Measurements from ENCODE around the gene TDRKH.
"Not testable (repeated sequence)": the region's sequence is repeated elsewhere in the genome, so short reads cannot be mapped to it uniquely, and the experiment has no call there.

Gene TDRKH

DNA sequence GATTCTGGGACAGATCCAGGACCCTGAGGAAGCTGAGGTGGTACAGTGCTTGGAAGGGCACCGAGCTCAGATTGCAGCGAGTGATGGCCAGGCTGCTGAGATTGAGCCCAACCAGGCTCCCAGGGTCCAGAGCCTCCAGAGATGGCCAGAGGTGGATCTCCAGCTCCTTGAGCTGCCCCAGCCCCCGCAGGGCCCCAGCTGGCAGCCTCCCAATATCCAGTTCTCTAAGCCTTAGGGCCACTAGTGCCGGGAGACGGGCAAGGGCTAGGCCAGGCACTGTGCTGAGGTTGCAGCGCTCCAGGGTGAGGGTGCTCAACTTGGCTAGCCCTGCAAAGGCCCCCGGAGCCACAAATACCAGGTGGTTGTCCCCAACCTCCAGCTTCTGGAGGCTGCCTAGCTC is 11.5 kb upstream of the TDRKH start:
- DNase-seq (ENCODE audit: low spot score), result no peak

DNA sequence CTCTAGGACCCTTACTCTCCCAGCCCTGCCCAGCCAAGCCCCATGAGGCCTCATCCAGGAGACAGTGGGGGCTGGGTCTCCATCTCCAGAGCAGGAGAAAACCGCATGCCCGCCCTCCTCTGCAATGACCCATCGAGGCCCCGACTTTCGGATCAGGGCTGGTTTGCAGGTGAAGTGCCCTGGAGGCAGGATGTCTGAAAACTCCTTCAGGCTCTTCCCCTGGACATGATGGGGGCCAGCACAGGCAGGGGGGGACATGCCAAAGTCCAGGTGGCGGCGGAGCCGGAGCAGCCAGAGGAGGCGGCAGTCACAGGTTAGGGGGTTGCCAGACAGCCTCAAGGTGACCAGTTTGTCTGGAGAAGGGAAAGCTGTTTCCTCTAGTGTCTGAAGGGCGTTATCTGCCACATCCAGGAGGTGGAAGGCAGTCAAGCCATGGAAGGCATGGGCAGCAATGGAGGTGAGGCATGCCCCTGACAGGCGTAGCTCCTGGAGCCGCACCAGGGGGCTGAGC is 11.1 kb upstream of the TDRKH start:
- no peak for DNase-seq (ENCODE audit: low spot score)

DNA sequence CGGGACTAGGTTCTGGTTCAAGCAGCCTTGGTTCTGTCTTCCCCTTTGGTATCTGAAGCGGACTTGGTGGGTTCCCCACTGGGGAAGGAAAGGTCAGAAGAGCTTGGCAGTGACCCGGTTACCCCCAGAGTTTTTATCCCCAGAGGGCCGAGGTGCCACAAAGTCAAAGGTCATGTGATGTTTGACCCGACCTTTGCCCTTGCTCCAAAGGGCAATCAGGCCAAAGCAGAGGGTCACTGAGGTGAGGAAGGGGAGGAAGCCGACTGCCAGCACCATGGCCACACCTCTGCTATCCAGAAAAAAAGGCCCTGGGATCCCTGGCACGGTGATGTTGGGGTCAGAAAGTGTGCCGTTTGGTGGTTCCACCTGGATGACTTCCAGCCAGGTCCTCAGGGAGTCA is 10.5 kb upstream of the TDRKH start:
- DNase-seq (ENCODE audit: low spot score), result no peak

DNA sequence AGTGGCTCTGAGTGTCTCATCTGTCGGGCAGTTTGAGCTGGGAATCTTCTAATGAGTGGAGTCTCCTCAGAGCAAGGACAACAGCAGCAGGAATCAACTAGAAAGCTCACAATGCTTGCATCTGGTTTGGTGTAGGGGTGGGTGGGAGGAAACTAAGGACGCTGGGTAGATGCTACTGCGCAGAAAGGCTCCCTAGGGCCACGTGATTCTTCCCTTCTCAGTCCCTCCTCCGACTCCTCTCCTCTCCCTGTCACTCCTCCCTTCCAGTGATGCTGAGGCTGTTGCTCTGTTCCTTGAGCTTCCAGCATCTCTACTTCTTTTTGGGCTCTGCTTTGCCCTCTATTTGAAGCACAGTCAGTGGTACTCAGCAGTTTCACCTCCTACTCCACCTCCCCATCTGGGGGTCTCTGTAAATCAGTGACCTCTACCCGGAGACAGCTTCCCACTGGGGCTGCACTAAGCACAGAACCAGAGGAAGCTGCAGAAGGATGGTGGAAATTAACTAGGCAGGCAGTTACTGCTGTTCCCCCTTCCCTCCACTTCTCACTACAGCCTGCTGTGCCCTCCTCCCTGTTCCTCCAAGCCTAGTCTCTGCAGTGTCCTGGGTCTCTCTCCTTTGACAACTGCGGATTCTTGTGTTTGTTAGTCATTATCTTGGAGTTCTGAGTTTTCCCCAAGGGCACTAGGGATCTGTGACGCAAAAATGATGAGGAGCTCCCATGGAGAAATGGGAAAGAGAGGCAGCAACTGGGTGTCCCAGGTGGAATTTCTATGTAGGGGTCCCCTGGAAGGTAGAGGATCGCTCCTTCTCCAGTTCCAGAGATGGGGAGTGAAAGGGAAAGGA is 9.1 kb upstream of the TDRKH start:
- DNase-seq (ENCODE audit: low spot score), result no peak

DNA sequence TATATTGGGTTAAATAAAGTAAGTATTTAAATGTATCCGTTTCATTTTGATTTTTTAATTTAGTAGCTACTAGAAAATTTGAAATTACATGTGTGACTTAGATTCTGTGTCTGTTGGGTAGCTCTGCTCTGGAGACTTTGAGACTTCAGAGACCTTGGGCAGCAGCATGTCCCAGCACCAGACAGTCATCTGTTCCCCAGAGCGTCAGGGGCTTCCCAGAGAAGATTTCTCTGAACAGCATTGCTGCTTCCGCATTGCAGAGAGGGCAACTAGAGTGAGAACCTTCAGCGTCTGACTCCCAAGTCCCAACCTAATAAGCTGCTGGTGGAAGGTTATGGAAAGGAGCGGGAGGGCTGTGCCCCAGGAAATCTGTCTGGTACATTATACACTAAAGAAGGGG is 8.3 kb upstream of the TDRKH start:
- no peak for DNase-seq (ENCODE audit: low spot score)

DNA sequence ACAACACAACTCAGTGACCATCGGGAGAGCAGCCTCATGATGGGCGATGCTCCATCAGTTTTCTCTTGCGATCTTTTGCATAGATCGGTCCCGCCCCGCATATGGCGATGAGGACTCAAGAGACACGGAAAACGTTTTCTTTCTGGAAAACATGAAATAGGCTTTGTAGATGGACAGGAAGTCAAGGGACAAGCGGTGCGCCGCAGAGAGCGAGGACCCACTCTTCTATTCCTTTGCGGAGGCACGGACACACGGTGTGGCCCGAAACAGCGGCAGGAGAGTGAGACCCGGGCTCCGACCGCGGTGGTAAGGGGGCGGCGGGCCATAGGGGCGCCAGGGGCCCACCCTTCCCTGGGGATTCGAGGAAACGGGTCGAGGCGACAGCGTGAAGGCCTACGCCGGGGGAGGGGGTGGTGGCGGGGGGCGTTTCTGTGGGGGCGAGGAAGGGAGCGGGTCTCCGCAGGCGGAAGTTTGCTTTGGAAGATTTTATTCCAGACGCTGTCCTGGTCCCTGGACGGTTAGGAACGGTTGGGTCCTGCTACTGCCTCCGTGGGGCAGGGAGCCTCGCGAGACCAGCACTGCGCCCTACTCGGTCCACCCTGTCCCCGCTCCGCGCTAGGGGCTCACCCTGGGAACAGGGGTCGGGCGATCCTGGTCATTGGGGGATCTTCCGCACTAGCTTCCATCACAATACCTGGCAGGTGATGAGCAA is 796 bp upstream of the TDRKH start:
- peak; percentile 43 for DNase-seq (ENCODE audit: low spot score)

DNA sequence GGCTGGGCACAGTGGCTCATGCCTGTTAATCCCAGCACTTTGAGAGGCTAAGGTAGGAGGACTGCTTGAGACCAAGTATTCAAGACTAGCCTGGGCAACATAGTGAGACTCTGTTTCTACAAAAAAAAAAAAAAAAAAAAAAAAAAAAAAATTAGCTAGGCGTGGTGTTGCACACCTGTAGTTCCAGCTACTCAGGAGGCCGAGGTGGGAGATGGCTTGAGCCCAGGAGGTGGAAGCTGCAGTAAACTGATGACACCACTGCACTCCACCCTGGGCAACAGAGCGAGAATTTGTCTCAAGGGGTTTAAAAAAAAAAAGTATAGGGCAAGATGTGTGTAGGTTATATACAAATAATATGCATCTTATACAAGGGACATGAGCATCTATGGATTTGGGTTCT is 2.6 kb downstream of the TDRKH start:
- no peak for DNase-seq (ENCODE audit: low spot score)

DNA sequence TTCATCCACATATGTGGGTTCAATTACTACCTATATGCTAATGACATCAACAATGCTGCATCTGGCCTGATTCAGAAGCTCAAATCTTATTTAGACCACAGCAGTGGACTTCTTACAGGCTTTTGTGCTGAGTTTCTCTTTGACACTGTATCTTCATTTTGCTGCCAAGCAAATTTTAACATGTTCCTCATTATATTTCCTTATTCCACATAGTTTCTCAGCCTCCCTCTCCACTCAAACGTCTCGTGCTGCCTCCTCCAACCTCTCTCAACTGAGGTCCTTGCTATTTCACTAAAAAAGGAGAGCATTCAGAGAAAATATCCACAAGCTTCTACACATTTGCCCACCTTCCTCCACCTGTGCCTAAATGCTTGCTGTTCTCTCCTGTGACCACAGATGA is 6.5 kb downstream of the TDRKH start:
- no peak for DNase-seq (ENCODE audit: low spot score)

DNA sequence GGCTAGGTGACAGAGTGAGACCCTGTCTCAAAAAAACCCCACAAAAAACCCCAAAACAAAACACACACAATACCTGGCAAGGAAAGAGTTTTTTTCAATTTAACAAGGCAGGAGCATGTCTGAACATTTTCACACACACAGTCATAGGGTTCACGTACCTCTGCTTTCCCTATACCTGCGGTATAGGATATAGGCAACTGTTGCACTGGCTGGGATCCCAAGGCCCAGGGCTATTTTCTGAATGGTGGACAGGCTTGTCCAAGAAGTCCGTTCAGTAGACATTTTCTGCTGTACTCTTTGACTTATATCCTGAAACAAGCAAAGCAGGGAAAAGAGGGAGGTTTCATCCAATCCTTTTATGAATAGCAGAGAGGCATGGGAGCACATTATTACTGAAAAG is 7.6 kb downstream of the TDRKH start:
- DNase-seq (ENCODE audit: low spot score), result no peak

DNA sequence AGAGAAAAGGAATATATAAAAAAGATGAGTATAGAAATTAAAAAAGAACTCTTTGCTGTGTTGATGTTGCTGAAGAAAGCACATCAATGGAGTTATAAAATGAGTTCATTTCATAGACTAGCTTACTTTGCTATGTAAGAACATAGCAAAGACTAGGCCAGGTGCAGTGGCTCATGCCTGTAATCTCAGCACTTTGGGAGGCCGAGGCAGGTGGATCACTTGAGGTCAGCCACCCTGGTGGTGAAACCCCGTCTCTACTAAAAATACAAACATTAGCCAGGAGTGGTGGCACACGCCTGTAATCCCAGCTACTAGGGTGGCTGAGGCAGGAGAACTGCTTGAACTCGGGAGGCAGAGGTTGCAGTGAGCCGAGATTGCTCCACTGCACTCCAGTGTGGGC is 8.3 kb downstream of the TDRKH start:
- DNase-seq (ENCODE audit: low spot score), result not testable (repeated sequence)

DNA sequence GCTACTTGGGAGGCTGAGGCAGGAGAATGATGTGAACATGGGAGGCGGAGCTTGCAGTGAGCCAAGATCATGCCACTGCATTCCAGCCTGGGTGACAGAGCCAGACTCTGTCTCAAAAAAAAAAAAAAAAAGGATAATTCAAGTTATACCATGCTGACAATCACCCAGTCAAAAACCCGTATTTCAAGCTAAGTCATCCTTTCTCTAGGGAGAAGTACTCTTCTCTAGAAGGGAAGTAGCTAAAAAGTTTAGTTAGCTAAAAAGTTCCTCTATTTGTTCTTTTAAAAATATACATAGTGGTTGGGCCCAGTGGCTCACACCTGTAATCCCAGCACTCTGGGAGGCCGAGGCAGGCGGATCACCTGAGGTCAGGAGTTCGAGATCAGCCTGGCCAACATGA is 9.6 kb downstream of the TDRKH start:
- not testable (repeated sequence) for DNase-seq (ENCODE audit: low spot score)

DNA sequence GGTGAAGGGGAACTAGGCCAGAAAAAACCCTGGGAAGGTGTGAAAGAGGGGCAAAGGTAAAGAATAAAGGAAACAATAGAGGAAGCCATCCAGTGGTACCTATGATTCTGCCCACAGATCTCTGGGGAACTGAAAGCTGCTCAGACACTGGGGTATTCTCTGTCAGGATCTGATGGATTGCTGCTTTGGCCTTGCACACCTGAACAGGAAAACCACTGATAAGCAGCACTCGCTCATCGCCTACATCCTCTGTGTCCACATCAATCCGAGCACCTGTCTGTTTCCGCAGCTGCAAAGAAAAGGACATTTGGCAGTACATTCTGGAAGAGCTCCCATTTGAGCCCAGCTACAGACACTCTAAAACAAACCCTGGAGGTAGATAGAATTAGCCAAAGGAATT is 10.4 kb downstream of the TDRKH start:
- DNase-seq (ENCODE audit: low spot score), result no peak

DNA sequence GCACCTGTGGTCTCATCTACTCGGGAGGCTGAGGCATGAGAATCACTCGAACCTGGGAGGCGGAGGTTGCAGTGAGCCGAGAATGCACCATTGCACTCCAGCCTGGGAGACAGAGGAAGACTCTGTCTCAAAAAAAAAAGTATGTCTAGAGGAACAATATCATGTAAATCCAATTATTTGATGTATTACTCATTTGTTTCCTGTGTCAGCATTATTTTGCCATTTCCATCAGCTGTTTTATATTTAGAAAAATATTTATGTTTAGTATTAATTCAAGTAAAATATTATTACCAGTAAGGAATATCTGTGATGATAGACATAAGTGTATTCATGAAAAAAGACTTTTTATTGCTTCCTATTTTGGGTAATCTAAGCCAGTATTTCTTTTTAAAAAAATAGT is 13.0 kb downstream of the TDRKH start:
- no peak for DNase-seq (ENCODE audit: low spot score)

DNA sequence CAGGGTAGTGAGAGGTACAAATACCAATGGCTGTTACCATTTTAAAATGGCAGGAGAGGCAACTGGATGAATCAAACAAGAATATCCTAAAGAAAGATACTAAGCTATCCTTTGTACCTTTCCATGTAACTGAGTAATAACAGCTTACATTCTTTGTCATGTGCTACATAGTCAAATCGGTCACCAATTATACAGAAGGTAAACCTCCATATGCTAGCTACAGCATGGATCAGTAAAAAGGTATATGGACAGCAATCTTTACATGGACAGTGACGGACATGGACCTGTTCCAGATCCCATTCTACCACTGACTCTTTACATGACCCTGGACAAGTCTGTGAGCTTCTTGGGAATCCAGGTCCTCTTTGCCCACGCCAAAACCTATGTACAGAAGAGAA is 13.6 kb downstream of the TDRKH start:
- DNase-seq (ENCODE audit: low spot score), result no peak

DNA sequence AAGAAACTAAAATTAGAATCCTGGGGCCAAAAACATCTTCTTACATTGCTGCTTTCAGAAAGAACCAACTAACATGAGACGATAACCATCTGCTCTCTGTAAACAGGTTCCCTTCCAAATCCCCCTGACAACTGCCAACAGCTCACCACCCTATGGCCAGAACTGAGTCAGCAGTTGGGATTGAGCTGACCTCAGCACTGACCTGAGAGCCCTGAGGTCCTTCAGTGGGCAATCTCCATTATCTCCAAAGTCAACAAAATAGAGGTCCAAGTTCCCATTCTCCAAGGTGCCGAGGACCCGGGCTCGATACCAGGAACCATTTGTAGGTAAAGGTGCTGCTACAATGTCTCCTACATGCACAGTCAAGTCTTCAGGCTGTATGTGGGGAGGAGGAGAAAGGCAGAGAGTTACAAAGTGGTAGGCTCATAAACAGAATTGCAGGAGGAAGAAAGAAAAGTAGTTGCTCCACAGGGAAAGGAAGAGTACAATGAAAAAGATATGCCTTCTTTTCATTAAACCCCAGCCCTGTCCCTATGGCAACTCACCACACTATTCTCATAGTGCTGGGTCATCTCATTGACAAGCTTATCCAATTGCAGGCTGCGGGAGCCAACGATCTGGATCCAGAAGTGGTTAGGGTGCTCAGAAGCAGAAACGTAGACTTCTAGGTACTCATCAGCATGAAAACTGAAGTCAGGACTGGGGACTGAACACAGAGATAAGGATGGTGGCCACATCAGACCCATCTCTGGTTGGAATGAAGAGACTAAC is 14.2 kb downstream of the TDRKH start:
- DNase-seq (ENCODE audit: low spot score), result no peak

DNA sequence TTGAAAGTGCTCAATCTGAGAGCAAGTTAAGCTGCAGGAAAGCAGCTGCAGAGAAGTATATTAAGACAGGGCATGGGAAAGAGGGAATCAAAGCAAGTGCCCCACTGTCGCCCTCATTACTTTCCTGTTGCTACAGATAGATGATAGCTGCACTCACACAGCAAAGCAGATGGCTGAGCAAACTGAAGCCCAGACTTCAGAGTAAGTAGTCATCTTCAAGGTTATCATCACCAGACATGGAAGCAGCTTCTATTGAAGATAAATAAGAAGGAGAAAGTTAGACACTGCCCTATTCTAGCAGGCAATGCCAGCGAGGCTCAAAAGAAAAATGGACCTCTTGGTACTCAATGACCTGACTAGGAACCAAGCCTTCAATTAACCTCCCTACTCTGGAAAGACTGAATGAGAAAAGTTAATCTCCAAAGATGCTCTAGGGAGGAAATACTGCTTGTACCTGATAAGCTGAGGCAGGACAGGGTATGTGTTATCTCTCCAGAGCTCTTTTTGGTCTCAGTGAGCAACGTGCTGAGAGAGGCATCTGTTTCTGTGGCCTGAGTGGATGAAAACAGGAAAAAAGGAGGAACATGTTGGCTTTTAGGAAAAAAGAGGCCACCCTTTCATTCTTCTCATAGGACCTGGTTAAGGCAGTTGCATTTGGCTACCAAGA is 15.9 kb downstream of the TDRKH start:
- DNase-seq (ENCODE audit: low spot score), result no peak

DNA sequence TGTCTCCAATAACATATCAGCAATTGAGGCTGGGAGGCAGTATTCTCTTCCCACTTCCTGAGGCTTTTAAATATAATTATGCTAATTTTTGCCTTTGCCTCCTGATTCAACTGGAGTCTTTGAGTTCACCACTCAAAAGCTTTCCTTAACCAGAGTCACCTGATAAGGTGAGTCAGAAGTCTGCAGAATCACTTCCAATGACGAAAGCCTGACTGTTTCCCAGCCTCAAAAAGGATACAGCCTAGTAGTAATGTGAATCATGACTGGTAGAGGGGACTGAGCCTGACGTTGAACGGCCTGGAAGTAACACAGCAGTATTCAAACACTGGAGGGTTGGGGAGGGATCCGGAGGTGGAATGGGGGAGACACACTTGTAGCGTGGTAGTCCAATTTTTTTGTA is 16.6 kb downstream of the TDRKH start:
- peak; percentile 26 for DNase-seq (ENCODE audit: low spot score)

DNA sequence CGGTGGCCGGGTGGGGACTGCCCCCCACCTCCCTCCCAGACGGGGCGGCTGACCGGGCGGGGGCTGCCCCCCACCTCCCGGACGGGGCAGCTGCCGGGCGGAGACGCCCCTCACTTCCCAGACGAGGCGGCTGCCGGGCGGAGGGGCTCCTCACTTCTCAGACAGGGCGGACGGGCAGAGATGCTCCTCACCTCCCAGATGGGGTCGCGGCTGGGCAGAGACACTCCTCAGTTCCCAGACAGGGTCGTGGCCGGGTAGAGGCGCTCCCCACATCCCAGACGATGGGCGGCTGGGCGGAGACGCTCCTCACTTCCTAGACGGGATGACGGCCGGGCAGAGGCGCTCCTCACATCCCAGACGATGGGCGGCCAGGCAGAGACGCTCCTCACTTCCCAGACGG is 21.0 kb downstream of the TDRKH start:
- DNase-seq (ENCODE audit: low spot score), result not testable (repeated sequence)

DNA sequence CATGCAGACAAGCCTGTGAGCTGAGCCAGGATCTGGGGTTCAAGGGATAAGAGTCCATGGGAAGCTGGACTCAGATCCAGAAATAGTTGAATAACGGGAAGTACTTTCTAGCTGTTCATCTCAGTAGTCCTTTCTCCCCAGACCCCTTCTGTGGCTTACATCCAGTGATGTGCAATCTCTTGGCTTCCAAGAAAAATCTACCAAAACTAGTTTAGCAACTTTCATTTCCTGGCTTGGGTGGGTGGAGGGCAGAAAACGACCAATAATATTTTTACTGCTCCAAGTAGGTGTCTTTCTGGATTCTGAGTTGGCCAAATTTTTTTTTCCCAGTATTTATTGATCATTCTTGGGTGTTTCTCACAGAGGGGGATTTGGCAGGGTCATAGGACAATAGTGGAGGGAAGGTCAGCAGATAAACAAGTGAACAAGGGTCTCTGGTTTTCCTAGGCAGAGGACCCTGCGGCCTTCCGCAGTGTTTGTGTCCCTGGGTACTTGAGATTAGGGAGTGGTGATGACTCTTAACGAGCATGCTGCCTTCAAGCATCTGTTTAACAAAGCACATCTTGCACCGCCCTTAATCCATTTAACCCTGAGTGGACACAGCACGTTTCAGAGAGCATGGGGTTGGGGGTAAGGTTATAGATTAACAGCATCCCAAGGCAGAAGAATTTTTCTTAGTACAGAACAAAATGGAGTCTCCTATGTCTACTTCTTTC is 21.8 kb downstream of the TDRKH start:
- not testable (repeated sequence) for DNase-seq (ENCODE audit: low spot score)

DNA sequence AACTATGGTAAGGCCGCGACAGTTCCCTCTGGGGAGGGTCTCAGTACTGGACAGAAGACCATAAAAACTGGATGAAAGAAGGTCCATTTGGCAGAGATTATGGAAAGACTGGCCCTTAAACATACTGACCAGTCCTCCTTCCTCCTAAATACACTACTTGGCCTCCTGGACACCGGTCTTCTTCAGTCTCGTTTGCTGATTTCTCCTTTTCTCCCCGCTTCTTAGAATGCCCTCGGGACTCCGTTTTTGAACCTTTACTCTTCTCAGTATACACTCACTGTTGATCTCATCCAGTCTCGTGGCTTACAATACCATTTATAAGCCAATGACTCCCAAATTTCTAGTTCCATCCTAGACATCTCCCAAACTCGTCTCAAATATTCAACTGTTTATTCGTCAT is 26.3 kb downstream of the TDRKH start:
- DNase-seq (ENCODE audit: low spot score), result no peak

All from SW480 (cell line).